Large intestine (tissue), 3 donors: ENCODE results near the gene EYA3. TPM values are rescaled to one million over a fixed set of nuclear protein-coding genes. Genes with fewer than 3 reads are reported as not detected.

Experiments used
- DNase-seq, 2 donors: peaks; one replicate each; pipeline versions ENCODE4 v3.0.0 to v3.0.0-alpha.2; 2013
- H3K27ac ChIP-seq: one replicate; pipeline ENCODE4 v1.5.1; 2013; ENCODE audit warnings: low read length
- H3K27me3 ChIP-seq: 2 replicates; pipeline ENCODE4 v1.6.1; 2013; ENCODE audit warnings: low read length; ENCODE audit not compliant: control insufficient read depth, insufficient read depth
- H3K36me3 ChIP-seq: 2 replicates; pipeline ENCODE4 v1.6.1; 2013; ENCODE audit warnings: low read length; ENCODE audit not compliant: control insufficient read depth, insufficient read depth
- H3K4me1 ChIP-seq: one replicate; pipeline ENCODE4 v1.6.1; 2013; ENCODE audit warnings: low read length; ENCODE audit not compliant: control insufficient read depth, insufficient read depth
- H3K4me3 ChIP-seq: one replicate; pipeline ENCODE4 v1.5.1; 2013; ENCODE audit warnings: low read length
- H3K9me3 ChIP-seq: one replicate; pipeline ENCODE4 v1.6.1; 2013; ENCODE audit warnings: mild to moderate bottlenecking, low read depth, low read length, moderate library complexity; ENCODE audit not compliant: control insufficient read depth
- WGBS: methylation state at CpG from one replicate; pipeline ENCODE4 v1.1.5; 2013; ENCODE audit warnings: low lambda C conversion rate; ENCODE audit not compliant: insufficient coverage; 5-methylcytosine and 5-hydroxymethylcytosine counted together
- polyA plus RNA-seq: library from polyadenylated mRNA; unstranded; fragments of 120-200 nt; gene quantifications from one replicate; pipeline ENCODE4 v1.2.1, GENCODE V29; 2013

Gene EYA3
- polyA plus RNA-seq, 1 donor = 16.7 TPM

GRCh38 chr1:28127617-28128257, 39.3 kb upstream of the EYA3 start:
- Histone ChIP-seq H3K9me3 (no peaks in the 10 kb centered on the region), H3K36me3 (no peaks in the 10 kb centered on the region), H3K27ac (no peak overlapping the region), H3K27me3 (no peaks in the 10 kb centered on the region), H3K4me1 (no peaks in the 10 kb centered on the region), H3K4me3 (no peak overlapping the region)
- DNase-seq = no peak
- WGBS = no CpG with 5 or more reads among the region's 3 CpGs

GRCh38 chr1:28126783-28127490, 38.5 kb upstream of the EYA3 start:
- Histone ChIP-seq H3K9me3 (no peaks in the 10 kb centered on the region), H3K4me3 (no peak overlapping the region), H3K27ac (no peak overlapping the region), H3K27me3 (no peaks in the 10 kb centered on the region), H3K4me1 (no peaks in the 10 kb centered on the region), H3K36me3 (no peaks in the 10 kb centered on the region)
- no peak for DNase-seq
- 86% methylated on average over 3 of the region's 5 CpGs for WGBS

DNA sequence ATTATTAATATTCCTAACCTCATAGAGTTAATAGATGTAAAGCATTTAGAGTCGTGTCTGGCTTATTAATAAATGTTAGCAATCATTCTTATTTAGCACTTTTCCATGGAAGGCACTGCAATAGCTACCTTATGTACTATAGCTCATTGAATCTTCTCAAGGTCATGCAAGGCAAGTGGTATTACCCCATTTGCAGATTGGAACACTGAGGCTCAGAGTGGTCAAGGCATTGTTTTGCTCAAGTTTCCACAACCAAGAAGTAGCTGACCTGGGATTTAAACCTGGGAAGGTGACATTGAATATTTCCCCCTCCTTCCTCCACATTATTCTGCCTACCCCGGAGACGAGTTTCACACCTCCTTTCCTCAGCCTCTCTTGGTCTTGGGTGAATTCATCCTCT, 37.8 kb upstream of the EYA3 start:
- WGBS = 77% methylated on average over 3 of the region's 3 CpGs
- Histone ChIP-seq H3K4me3 (no peak overlapping the region), H3K27ac (no peak overlapping the region)

GRCh38 chr1:28123461-28123961, 35.1 kb upstream of the EYA3 start:
- Histone ChIP-seq H3K27ac (no peak overlapping the region), H3K9me3 (no peaks in the 10 kb centered on the region), H3K27me3 (no peaks in the 10 kb centered on the region), H3K4me3 (no peak overlapping the region), H3K36me3 (no peaks in the 10 kb centered on the region), H3K4me1 (no peaks in the 10 kb centered on the region)
- DNase-seq = no peak
- no CpG with 5 or more reads among the region's 4 CpGs for WGBS

More for the DNA sequence above, 37.8 kb upstream of the EYA3 start:
- Histone ChIP-seq H3K9me3 (no peaks in the 10 kb centered on the region), H3K4me1 (no peaks in the 10 kb centered on the region), H3K27me3 (no peaks in the 10 kb centered on the region), H3K36me3 (no peaks in the 10 kb centered on the region)
- DNase-seq = no peak

DNA sequence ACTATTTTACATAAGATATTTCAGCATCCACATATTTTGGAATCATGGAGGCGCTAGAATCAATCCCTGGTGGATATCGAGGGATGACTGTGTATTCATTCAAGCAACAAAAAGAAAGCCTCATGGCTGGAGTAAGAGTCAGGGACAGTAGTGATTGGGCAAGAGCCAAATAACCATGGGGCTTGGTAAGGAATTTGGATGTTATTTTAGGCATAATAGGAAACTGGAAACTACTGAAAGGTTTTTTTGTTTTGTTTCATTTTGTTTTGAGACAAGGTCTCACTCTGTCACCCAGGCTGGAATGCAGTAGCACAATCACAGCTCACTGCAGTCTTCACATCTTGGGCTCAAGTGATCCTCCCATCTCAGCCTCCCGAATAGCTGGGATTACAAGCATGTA, 33.8 kb upstream of the EYA3 start:
- Histone ChIP-seq H3K27ac (no peak overlapping the region), H3K9me3 (no peaks in the 10 kb centered on the region), H3K27me3 (no peaks in the 10 kb centered on the region), H3K4me1 (no peaks in the 10 kb centered on the region), H3K4me3 (no peak overlapping the region), H3K36me3 (no peaks in the 10 kb centered on the region)
- DNase-seq = no peak
- WGBS = no CpG with 5 or more reads among the region's 3 CpGs

DNA sequence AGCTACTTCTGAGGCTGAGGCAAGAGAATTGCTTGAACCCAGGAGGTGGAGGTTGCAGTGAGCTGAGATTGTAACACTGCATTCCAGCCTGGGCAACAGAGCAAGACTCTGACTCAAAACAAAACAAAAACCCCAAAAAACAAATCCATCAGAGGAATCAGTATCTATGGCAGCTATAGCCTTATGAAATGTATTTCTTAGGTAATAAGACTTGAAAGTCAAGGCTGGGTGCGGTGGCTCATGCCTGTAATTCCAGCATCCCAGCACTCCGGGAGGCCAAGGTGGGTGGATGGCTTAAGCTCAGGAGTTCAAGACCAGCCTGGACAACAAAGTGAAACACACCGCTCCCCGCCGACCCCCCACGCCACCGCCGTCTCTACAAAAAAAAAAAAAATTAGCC, 31.1 kb upstream of the EYA3 start:
- H3K9me3 ChIP-seq = no peaks in the 10 kb centered on the region
- DNase-seq = no peak
- no peak overlapping the region for H3K27ac ChIP-seq
- H3K36me3 ChIP-seq = no peaks in the 10 kb centered on the region
- no peaks in the 10 kb centered on the region for H3K4me1 ChIP-seq
- no peaks in the 10 kb centered on the region for H3K27me3 ChIP-seq
- H3K4me3 ChIP-seq = no peak overlapping the region
- whole genome bisulfite sequencing = no CpG with 5 or more reads among the region's 8 CpGs

DNA sequence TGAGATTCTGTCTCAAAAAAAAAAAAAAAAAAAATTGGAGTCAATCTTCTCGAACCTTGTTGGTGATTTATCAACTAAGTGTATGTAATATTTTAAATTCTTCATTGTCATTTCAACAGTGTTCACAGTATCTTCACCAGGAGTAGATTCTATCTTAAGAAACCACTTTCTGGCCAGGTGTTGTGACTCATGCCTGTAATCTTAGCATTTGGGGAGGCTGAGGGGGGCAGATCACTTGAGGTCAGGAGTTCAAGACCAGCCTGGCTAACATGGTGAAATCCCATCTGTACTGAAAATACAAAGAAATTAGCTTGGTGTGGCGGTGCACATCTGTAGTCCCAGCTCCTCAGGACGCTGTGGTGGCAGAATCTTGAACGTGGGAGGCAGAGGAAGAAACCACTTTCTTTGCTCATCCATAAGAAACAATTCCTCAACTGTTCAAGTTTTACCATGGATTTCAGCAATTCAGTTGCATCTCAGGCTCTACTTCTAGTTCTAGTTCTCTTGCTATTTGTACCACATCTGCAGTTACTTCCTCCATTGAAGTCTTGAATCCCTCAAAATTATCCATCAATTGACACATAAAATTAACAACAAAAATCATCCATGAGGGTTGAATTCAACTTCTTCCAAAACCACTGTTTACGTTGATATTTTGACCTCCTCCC, 30.4 kb upstream of the EYA3 start:
- DNase-seq = no peak
- Histone ChIP-seq H3K27ac (no peak overlapping the region), H3K27me3 (no peaks in the 10 kb centered on the region), H3K9me3 (no peaks in the 10 kb centered on the region), H3K36me3 (no peaks in the 10 kb centered on the region), H3K4me1 (no peaks in the 10 kb centered on the region), H3K4me3 (no peak overlapping the region)
- WGBS = no CpG with 5 or more reads among the region's 5 CpGs

DNA sequence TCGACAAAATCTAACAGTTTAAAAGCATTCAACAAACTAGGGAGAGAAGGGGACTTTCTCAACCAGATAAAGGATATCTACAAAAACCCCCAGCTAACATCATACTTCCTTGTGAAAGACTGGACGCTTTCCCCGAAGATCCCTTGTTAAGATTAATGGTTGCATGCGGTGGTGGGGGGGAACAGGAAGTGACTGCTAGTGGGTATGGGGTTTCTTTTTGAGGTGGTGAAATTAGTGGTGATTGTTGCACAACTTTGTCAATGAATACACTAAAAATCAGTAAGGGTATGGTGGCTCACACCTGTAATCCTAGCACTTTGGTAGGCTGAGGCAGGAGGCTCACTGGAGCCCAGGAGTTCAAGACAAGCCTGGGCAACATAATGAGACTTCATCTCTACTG, 26.9 kb upstream of the EYA3 start:
- H3K36me3 ChIP-seq = no peaks in the 10 kb centered on the region
- no peak for DNase-seq
- WGBS = 33% methylated on average over 1 of the region's 4 CpGs
- H3K27ac ChIP-seq = no peak overlapping the region
- no peak overlapping the region for H3K4me3 ChIP-seq
- H3K4me1 ChIP-seq = peaks cover 4% of the 10 kb centered on the region
- no peaks in the 10 kb centered on the region for H3K27me3 ChIP-seq
- no peaks in the 10 kb centered on the region for H3K9me3 ChIP-seq

GRCh38 chr1:28114844-28115243, 26.4 kb upstream of the EYA3 start:
- no peak overlapping the region for H3K27ac ChIP-seq
- H3K36me3 ChIP-seq = no peaks in the 10 kb centered on the region
- no peak overlapping the region for H3K4me3 ChIP-seq
- no CpG with 5 or more reads among the region's 2 CpGs for WGBS
- H3K27me3 ChIP-seq = no peaks in the 10 kb centered on the region
- no peaks in the 10 kb centered on the region for H3K9me3 ChIP-seq
- peaks cover 4% of the 10 kb centered on the region for H3K4me1 ChIP-seq
- DNase-seq = no peak

DNA sequence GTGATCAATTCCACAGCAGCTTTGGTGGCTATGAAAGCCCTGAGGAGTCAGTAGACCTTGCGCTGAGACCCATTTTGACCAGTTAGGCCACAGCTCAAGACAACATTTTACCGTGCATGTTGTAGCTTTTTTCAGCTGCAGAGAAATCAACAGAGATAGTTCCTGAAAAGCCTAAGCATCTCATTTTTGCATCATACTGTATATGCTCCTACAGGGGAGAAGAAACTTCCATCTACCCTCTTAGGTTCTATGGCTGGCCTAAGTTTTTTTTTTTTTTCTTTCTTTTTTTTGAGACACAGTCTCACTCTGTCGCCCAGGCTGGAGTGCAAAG, 24.8 kb upstream of the EYA3 start:
- Histone ChIP-seq H3K4me1 (peaks cover 4% of the 10 kb centered on the region), H3K36me3 (no peaks in the 10 kb centered on the region), H3K27ac (no peak overlapping the region), H3K27me3 (no peaks in the 10 kb centered on the region), H3K9me3 (no peaks in the 10 kb centered on the region), H3K4me3 (no peak overlapping the region)
- no CpG with 5 or more reads among the region's 3 CpGs for WGBS
- DNase-seq = no peak
